CD4-positive, alpha-beta T cell treated with Interleukin-4 for 4 hours (primary cell): ENCODE measurements around the gene PAQR8.
"Not testable (repeated sequence)": the region's sequence is repeated elsewhere in the genome, so short reads cannot be mapped to it uniquely, and the experiment has no call there.

ENCODE experiments used
- DNase-seq: peaks from one replicate; pipeline ENCODE4 v3.0.0-alpha.2; 2020

The PAQR8 gene

GRCh38 chr6:52415917-52416628 lies 54.1 kb downstream of the PAQR8 start:
- no peak for DNase-seq

GRCh38 chr6:52416629-52417151 lies 54.7 kb downstream of the PAQR8 start:
- DNase-seq: peak; percentile 73

- DNase-seq: no peak
Observed at GRCh38 chr6:52417675-52418111, 55.7 kb downstream of the PAQR8 start.

DNA sequence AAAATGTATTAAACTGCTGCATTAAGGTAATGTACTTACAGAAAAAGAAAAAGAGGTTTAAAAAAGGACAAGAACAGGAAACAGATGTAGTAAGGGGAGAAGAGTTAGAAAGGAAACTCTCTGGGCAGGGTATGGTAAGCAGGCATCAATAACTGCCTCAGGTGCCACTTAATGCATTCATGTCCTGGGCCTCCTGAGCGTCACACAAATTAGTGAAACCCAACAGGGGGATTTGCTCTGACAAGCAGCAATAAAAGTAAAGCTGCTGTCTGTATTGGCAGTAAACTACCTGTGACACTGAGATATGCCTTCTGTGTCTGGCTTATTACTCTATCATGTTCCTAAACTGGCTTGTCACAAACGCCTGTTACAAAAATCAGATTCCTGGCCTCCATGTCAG lies 56.7 kb downstream of the PAQR8 start:
- no peak for DNase-seq

DNA sequence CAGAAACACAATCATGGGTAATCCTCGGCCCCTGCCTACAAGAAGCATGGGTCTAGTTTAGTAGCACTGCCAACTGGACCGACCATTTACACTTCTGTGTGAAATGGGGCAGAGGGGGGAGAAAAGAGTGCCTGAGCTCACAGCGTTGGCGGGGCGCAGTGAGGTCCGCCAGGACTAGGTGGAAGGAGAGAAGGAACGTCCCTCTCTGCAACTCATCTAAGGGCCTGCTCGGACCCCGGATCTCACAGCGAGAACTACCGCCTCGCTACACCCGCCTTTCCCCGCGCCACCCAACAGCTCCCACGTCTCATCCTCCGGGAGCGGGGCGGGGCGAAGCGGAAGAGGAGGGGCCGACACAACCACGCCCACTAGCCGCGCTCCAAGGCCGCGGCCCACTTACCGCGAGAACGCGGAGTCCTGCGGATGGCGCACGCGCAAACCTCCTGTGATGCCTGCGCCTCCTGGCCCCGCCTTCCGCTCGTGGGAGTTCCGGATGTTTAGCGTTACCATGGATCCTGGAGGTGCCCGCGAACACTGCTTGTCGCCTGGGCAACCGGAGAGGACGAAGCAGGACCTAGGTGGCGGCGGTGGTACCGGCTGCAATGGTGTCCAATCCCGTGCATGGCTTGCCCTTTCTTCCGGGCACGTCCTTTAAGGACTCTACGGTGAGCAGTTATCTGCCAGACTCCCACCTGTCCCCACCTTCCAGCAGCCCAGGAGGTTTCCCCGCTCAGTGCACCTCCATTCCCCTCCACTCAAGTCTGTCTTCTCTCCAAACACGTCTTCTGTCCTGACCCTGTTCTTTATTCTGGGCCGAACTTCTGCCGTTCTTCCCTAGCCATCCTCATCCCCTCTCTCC lies 58.1 kb downstream of the PAQR8 start, which contains the start of gene EFHC1:
EFHC1 (plus strand) TSS at position 534 of the 859 bp plus-strand sequence; CDS start at position 603, 69 bp downstream.
- peak; percentile 97 for DNase-seq

DNA sequence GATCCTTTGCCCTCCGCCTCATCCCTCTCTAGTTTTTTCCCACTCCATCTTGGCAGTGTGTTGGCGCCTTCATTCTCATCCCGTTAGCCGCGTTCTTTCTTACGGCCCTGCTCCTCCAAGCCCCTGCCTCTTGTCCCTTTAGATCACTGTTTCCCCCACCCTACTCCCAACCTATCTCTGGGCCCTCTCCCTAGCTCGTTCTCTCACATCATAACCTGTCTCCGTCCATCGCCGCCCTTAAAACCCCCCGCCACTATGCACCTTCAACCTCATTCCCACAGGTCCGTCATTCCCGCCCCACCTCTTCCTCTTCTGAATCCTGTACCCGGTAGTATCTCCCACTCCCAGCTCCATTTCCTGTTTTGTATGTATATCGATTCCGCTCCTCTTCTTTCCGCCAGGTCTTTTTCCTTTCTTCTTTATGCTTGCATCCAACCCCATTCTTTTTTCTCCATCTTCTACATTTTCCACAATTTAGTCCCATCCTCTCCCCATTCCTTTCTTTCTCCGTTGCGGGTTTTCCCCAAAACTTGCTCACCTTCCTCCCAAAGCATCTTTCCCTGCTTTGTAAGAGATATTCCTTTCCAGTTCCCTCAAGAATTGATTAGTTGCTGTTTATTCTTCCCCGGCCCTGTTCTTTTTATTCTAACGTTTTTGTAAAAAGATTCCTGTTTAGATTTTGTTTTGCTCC lies 58.9 kb downstream of the PAQR8 start:
- no peak for DNase-seq

GRCh38 chr6:52422156-52422555 lies 60.2 kb downstream of the PAQR8 start:
- no peak for DNase-seq

DNA sequence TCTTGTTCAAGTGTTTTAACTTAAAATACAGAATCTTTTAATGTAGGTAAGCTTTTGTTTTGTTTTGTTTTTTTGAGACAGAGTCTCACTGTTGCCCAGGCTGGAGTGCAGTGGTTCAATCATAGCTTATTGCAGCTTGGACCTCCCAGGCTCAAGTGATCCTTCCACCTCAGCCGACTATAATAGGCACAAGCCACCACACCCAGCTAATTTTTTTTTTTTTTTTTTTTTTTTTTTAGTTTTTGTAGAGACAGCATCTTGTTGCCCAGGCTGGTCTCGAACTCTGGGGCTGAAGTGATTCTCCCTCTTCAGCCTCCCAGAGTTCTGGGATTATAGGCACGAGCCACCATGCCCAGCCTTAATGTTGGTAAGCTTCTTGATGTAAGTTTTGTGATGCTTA lies 61.5 kb downstream of the PAQR8 start:
- no peak for DNase-seq

GRCh38 chr6:52423971-52424381 lies 62.0 kb downstream of the PAQR8 start:
- DNase-seq: no peak

- no peak for DNase-seq
Observed at GRCh38 chr6:52424513-52424912, 62.6 kb downstream of the PAQR8 start.

- DNase-seq: no peak
Observed at GRCh38 chr6:52426667-52427066, 64.7 kb downstream of the PAQR8 start.

- not testable (repeated sequence) for DNase-seq
Observed at GRCh38 chr6:52433294-52433693, 71.3 kb downstream of the PAQR8 start.

DNA sequence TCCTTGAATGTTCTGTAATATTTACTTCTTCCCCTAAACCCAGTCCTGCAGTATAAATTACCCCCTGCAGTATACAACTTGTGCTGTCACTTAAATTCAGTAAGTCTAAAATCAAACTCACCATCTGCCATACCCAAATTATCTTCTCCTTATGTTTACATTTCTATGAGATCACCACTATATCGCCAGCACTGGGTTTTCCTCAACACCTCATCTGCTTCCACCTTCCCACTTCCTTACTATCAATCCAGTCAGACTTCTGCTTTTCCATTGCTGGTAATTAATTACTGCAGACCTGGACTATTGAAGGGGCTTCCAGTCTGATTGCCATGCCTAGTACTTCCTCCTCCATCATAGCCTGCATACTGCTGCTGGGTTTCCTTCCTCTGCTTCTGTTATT lies 73.4 kb downstream of the PAQR8 start:
- no peak for DNase-seq

GRCh38 chr6:52438926-52439325 lies 77.0 kb downstream of the PAQR8 start:
- no peak for DNase-seq

DNA sequence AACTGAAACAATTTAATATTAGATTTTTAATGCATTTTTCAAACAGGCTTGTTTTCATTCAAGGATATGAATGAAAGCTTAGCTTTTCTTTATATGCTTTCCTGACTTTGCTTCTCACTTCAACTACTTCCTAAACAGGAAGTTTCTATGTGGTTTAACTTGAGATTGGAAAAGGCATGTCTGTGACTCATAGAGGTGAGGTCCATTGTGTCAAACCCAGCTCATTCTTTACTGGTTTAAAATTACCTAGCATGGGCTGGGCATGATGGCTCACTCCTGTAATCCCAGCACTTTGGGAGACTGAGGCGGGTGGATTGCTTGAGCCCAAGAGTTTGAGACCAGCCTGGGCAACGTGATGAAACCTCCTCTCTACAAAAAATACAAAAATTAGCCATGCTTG lies 92.6 kb downstream of the PAQR8 start:
- DNase-seq: no peak

- DNase-seq: no peak
Observed at GRCh38 chr6:52457096-52457495, 95.1 kb downstream of the PAQR8 start.
